Erythroblast (primary cell): ENCODE measurements around the gene ATP2B3.

Source experiments
- GATA1 ChIP-seq: IDR thresholded peaks from 2 replicates; pipeline ENCODE4 v1.6.1; 2011; ENCODE audit warnings: low read depth, mild to moderate bottlenecking, control low read depth, low read length, moderate library complexity
- POLR2A ChIP-seq: IDR thresholded peaks from 2 replicates; pipeline ENCODE4 v1.6.1; 2011; ENCODE audit warnings: mild to moderate bottlenecking, low read length

GRCh38 chrX:153525451-153525850 lies 8.0 kb downstream of the ATP2B3 start:
- TF ChIP-seq POLR2A, result no peak
- no peak for TF ChIP-seq GATA1
